Measurements from ENCODE around the gene ST8SIA1.

ST8SIA1 gene

DNA sequence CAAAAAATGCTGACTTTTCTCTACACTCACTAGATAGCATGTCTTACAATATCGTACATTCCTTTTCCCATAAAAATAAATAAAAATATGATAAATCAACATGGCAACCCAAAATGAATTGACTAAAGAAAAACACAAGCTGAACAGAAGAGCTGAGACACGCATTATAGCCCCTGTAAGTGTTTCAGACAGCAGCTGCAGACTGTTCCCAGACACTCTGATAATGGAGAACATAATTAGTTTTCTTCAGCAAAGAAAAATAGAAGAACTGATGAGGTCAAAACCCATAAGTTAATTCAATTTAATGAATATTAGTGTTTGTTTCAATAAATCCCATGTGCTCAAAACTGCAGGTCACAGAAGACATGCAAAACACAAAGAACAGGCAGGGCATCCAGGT, 23.8 kb downstream of the ST8SIA1 start:
- no peak for DNase-seq (ENCODE audit: extremely low spot score)
- ChIA-PET POLR2A (no interaction called here), CTCF (no interaction called here)
- TF ChIP-seq, protein P1, sequence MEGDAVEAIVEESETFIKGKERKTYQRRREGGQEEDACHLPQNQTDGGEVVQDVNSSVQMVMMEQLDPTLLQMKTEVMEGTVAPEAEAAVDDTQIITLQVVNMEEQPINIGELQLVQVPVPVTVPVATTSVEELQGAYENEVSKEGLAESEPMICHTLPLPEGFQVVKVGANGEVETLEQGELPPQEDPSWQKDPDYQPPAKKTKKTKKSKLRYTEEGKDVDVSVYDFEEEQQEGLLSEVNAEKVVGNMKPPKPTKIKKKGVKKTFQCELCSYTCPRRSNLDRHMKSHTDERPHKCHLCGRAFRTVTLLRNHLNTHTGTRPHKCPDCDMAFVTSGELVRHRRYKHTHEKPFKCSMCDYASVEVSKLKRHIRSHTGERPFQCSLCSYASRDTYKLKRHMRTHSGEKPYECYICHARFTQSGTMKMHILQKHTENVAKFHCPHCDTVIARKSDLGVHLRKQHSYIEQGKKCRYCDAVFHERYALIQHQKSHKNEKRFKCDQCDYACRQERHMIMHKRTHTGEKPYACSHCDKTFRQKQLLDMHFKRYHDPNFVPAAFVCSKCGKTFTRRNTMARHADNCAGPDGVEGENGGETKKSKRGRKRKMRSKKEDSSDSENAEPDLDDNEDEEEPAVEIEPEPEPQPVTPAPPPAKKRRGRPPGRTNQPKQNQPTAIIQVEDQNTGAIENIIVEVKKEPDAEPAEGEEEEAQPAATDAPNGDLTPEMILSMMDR (IDR thresholded peaks at IDR 0.05; ENCODE audit: control extremely low read depth, extremely low read depth, low read depth, missing control alignments) = no peak

DNA sequence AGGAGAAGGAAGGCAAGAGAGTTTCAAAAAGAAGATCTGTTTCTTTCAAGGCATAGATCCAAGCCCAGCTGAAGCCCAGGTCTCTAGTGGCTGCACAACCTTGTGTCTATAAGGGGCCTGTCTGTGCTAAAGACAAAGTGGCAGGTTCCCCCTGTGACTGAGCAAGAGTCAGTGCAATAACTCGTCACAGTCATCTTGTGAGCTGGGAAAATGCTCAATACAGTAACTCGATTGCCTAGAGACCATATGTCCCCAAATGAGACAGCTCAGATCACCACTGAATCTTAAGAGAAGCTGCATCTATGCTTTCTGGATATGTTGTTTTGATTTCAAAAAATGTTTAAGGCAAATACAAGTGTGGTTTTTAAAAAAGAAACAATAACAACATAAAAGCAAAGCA, 24.2 kb downstream of the ST8SIA1 start:
- TF ChIP-seq, protein P1 (IDR thresholded peaks at IDR 0.05; ENCODE audit: control extremely low read depth, extremely low read depth, low read depth, missing control alignments) = no peak
- POLR2A ChIA-PET = no interaction called here
- CTCF ChIA-PET = interaction anchor here (0.7 kb wide), 1 partner anchor 8 kb away, joined by 3 read pairs; no protein-coding TSS in a partner anchor
- DNase-seq (ENCODE audit: extremely low spot score) = no peak

DNA sequence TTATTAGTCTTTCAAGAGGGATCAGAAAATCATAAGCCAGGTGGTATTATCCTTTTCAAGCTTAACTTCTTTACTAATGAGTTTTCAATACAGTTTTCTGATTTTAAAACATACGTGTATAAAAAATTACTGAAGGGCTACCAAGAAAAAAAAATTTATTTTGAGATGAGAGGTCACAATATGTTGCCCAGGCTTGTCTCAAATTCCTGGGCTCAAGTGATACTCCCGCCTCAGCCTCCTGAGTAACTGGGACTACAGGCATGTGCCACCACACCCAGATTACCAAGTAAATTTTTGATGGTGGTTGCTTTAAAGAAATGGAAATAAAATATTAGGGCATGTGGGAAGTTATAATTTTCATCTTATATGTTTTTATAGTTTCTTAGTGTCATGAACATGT, 26.7 kb downstream of the ST8SIA1 start:
- ChIA-PET POLR2A (no interaction called here), CTCF (no interaction called here)
- DNase-seq (ENCODE audit: extremely low spot score) = no peak
- TF ChIP-seq, protein P1 (IDR thresholded peaks at IDR 0.05; ENCODE audit: control extremely low read depth, extremely low read depth, low read depth, missing control alignments) = no peak

DNA sequence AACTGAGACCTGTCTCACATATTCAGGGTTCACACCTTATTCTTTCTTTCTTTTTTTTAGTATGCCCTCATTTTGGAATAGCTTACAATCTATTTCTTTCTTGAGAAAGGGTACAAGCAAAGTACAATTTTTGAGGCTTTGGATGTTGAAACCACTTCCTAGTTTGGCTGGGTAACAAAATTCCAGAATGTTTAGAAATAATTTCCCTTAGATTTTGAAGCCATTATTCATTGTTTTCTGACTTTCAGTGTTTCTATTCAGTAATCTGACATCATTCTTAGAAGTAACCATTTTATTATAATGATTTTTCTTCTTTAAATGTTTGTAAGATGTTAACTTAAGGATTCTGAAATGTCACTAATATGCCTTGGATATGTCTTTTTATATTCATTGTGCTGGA, 28.2 kb downstream of the ST8SIA1 start:
- POLR2A ChIA-PET = no interaction called here
- CTCF ChIA-PET = interaction anchor here (1.2 to 1.4 kb wide), 2 partner anchors 20 to 44 kb away, joined by 3 to 4 read pairs; no protein-coding TSS in a partner anchor
- TF ChIP-seq, protein P1 (IDR thresholded peaks at IDR 0.05; ENCODE audit: control extremely low read depth, extremely low read depth, low read depth, missing control alignments) = no peak
- no peak for DNase-seq (ENCODE audit: extremely low spot score)

DNA sequence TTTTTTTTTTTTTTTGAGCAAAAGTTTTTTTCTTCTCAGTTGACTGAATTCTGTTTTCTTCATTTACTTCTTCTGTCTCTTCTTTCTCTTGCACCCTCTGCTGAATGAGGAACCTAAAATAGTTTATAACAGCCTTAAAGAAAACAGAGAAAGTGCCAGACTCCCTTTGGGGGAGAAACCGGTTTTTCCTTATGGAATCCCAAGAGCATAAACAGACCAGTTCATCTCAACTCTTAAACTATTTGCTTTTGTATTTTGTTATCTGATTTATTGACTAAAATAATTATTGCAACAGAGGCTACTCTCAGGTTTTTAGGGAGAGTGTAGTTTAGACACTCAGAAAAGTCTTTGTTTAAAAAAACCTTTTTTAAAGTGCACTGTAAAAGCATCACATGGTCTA, 30.2 kb downstream of the ST8SIA1 start:
- CTCF ChIA-PET = no interaction called here
- TF ChIP-seq, protein P1 (IDR thresholded peaks at IDR 0.05; ENCODE audit: control extremely low read depth, extremely low read depth, low read depth, missing control alignments) = no peak
- POLR2A ChIA-PET = no interaction called here

DNA sequence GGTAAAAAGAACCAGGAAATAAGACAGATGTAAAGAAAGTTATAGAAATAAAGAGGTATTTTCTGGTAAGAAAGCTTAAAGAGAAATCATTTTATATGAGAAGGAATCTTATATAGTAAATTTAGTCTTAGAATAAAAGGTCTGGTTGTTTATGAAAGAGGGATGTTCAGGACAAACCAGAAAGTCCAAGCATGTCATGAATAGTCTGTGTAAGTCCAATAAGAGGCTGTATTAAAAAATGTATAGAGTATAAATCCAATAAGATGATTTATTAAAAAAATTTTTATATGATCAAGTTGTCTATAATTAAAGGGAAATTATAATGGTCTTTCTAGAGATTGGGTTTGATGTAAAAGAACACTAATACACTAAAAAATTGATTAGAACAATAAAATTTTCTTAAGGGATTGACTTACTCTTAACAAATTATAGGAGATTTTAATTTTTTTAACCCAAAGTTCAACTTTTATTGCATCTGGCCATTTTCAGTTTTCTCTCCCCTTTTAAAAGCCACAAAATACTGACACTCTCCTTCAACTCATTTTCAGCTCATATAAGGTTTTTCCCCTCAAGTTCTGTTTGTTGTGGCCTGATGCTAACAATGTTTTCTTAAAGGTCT, 35.1 kb downstream of the ST8SIA1 start:
- ChIA-PET POLR2A (no interaction called here), CTCF (no interaction called here)
- no peak for DNase-seq (ENCODE audit: extremely low spot score)
- TF ChIP-seq, protein P1 (IDR thresholded peaks at IDR 0.05; ENCODE audit: control extremely low read depth, extremely low read depth, low read depth, missing control alignments) = no peak

More for the DNA sequence above, 30.2 kb downstream of the ST8SIA1 start:
- no peak for DNase-seq (ENCODE audit: extremely low spot score)
